GM13977 (cell line): ENCODE data around the gene TCAIM.
"Not testable (repeated sequence)": the region's sequence is repeated elsewhere in the genome, so short reads cannot be mapped to it uniquely, and the experiment has no call there.

ENCODE experiments used
- DNase-seq: peaks from one replicate; pipeline ENCODE4 v3.0.0; 2012; ENCODE audit warnings: low spot score
- in situ Hi-C: fragments of 300-500 bp; cut with MboI; formaldehyde crosslinking; loops from one replicate; pipeline ENCODE4 v1.12.0; 2022; ENCODE audit warnings: low sequenced_read_pairs, low pct_unique_long_range_greater_than_20kb, mixed read lengths, inconsistent platforms; ENCODE audit not compliant: unreplicated experiment
- TF ChIP-seq, protein P1 (sequence below): IDR thresholded peaks from 2 replicates; pipeline ENCODE4 v1.5.1; 2012; ENCODE audit warnings: mild to moderate bottlenecking, control low read depth; ENCODE audit not compliant: insufficient read depth; ENCODE audit errors: extremely low read depth, missing control alignments

TCAIM gene

GRCh38 chr3:44395714-44396113, 57.1 kb downstream of the TCAIM start:
- DNase-seq, result no peak
- TF ChIP-seq, protein P1, sequence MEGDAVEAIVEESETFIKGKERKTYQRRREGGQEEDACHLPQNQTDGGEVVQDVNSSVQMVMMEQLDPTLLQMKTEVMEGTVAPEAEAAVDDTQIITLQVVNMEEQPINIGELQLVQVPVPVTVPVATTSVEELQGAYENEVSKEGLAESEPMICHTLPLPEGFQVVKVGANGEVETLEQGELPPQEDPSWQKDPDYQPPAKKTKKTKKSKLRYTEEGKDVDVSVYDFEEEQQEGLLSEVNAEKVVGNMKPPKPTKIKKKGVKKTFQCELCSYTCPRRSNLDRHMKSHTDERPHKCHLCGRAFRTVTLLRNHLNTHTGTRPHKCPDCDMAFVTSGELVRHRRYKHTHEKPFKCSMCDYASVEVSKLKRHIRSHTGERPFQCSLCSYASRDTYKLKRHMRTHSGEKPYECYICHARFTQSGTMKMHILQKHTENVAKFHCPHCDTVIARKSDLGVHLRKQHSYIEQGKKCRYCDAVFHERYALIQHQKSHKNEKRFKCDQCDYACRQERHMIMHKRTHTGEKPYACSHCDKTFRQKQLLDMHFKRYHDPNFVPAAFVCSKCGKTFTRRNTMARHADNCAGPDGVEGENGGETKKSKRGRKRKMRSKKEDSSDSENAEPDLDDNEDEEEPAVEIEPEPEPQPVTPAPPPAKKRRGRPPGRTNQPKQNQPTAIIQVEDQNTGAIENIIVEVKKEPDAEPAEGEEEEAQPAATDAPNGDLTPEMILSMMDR, result no peak
- in situ Hi-C loops, result no loop called here

- TF ChIP-seq, protein P1, result no peak
- in situ Hi-C loops, result no loop called here
- no peak for DNase-seq
Measured at GRCh38 chr3:44396200-44397171, 57.9 kb downstream of the TCAIM start.

DNA sequence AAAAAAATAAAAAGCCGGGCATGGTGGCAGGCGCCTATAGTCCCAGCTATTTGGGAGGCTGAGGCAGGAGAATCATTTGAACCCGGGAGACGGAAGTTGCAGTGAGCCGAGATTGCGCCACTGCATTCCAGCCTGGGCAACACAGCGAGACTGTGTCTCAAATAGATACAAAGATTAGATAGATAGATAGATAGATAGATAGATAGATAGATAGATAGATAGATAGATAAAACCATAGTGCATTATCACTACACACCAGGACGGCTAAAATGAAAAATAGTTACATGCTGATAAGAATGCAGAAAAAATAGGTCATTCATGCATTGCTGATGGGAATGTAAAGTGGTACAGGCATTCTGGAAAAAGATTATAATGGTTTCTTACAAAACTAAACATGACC, 59.7 kb downstream of the TCAIM start:
- not testable (repeated sequence) for DNase-seq

GRCh38 chr3:44398853-44399252, 60.3 kb downstream of the TCAIM start:
- no peak for DNase-seq
- TF ChIP-seq, protein P1, result no peak
- in situ Hi-C loops, result no loop called here

More for the DNA sequence above, 59.7 kb downstream of the TCAIM start:
- in situ Hi-C loops, result not testable (repeated sequence)

GRCh38 chr3:44400771-44401170, 62.2 kb downstream of the TCAIM start:
- TF ChIP-seq, protein P1, result no peak
- in situ Hi-C loops, result no loop called here
- no peak for DNase-seq

GRCh38 chr3:44402548-44402947, 64.0 kb downstream of the TCAIM start:
- in situ Hi-C loops, result no loop called here

More at GRCh38 chr3:44402548-44402947, 64.0 kb downstream of the TCAIM start:
- no peak for DNase-seq
- TF ChIP-seq, protein P1, result no peak
